PC-3 (cell line): ENCODE data around the gene CRIM1. TPM values are rescaled to one million over a fixed set of nuclear protein-coding genes. Genes with fewer than 3 reads are reported as not detected.

ENCODE experiments used
- ATAC-seq: fragments of 200-7000 bp; cut with Tn5 transposase; 2 replicates; pipeline ENCODE4 v1.9.1; 2020; ENCODE audit warnings: mild to moderate bottlenecking, moderate library complexity
- BruUV-seq: library from RNA; stranded (reverse); fragments of 400-500 nt; replicated peaks from 2 replicates; lab custom pipeline; 2021; lab: Mats Ljungman, UMichigan
- CTCF ChIA-PET: fragments of 300-600 bp; sonication (Branson Sonifier 250); formaldehyde crosslinking; loops from one replicate; lab custom pipeline; 2022; ENCODE audit warnings: antibody characterized with exemption; lab: Charles Lee
- POLR2A ChIA-PET: fragments of 300-600 bp; sonication (Branson Sonifier 250); formaldehyde crosslinking; loops from one replicate; lab custom pipeline; 2022; ENCODE audit warnings: antibody characterized with exemption; ENCODE audit not compliant: unreplicated experiment; lab: Charles Lee
- DNase-seq: peaks from one replicate; pipeline ENCODE4 v3.0.0-alpha.2; 2015
- H2AFZ ChIP-seq: fragments of 300-600 bp; sonication (generic); 2 replicates; pipeline ENCODE4 v1.6.0; 2016; ENCODE audit warnings: antibody characterized with exemption, low read length
- H3F3A ChIP-seq: fragments of 300-600 bp; sonication (generic); one replicate; pipeline ENCODE4 v1.6.0; 2017; ENCODE audit warnings: antibody characterized with exemption, low read length, control low read depth, mild to moderate bottlenecking; ENCODE audit not compliant: unreplicated experiment
- H3K27ac ChIP-seq: fragments of 300-600 bp; sonication (generic); 2 replicates; pipeline ENCODE4 v1.5.1; 2016; ENCODE audit warnings: mild to moderate bottlenecking, low read length
- H3K27me3 ChIP-seq: fragments of 300-600 bp; sonication (generic); 2 replicates; pipeline ENCODE4 v1.6.1; 2016; ENCODE audit warnings: low read length, mixed read lengths
- H3K36me3 ChIP-seq: fragments of 300-600 bp; sonication (generic); 2 replicates; pipeline ENCODE4 v1.6.1; 2016; ENCODE audit warnings: low read depth, mixed run types, low read length, mixed read lengths
- H3K4me1 ChIP-seq: fragments of 300-600 bp; sonication (generic); 2 replicates; pipeline ENCODE4 v1.5.1; 2016; ENCODE audit warnings: low read length; ENCODE audit not compliant: insufficient read depth
- H3K4me2 ChIP-seq: fragments of 300-600 bp; sonication (generic); 2 replicates; pipeline ENCODE4 v1.6.0; 2016; ENCODE audit warnings: low read length
- H3K4me3 ChIP-seq: fragments of 300-600 bp; sonication (generic); 2 replicates; pipeline ENCODE4 v1.5.1; 2016; ENCODE audit warnings: mild to moderate bottlenecking, low read length, mixed read lengths
- H3K79me2 ChIP-seq: fragments of 300-600 bp; sonication (generic); 2 replicates; pipeline ENCODE4 v1.6.1; 2017; ENCODE audit warnings: low read length, mixed read lengths
- H3K9ac ChIP-seq: fragments of 300-600 bp; sonication (generic); 2 replicates; pipeline ENCODE4 v1.6.0; 2016; ENCODE audit warnings: mild to moderate bottlenecking, low read length
- H3K9me2 ChIP-seq: fragments of 300-600 bp; sonication (generic); replicated peaks from 2 replicates; pipeline ENCODE4 v1.6.1; 2016; ENCODE audit warnings: mixed run types, low read length, mixed read lengths
- H3K9me3 ChIP-seq: fragments of 300-600 bp; sonication (generic); 2 replicates; pipeline ENCODE4 v1.6.1; 2016; ENCODE audit warnings: low read length, mixed read lengths
- H4K20me1 ChIP-seq: fragments of 300-600 bp; sonication (generic); 2 replicates; pipeline ENCODE4 v1.6.1; 2016; ENCODE audit warnings: low read length, mixed read lengths
- CTCF ChIP-seq: fragments of 300-600 bp; sonication (generic); conservative IDR thresholded peaks from 2 replicates; pipeline ENCODE4 v1.5.1; 2017; ENCODE audit warnings: antibody characterized with exemption, low read depth, mild to moderate bottlenecking, low read length
- EZH2 ChIP-seq: fragments of 300-600 bp; sonication (generic); IDR thresholded peaks from one replicate; pipeline ENCODE4 v1.6.1; 2017; ENCODE audit warnings: antibody characterized with exemption, mild to moderate bottlenecking, low read length; ENCODE audit not compliant: unreplicated experiment
- EZH2phosphoT487 ChIP-seq: fragments of 300-600 bp; sonication (generic); IDR thresholded peaks from 2 replicates; pipeline ENCODE4 v1.6.1; 2018; ENCODE audit warnings: mild to moderate bottlenecking, antibody characterized with exemption, low read length, borderline replicate concordance
- intact Hi-C: fragments of 100-400 bp; cut with micrococcal nuclease; formaldehyde crosslinking; loops from 2 replicates; pipeline ENCODE4 v1.9.0; 2023
- total RNA-seq: library from RNA; depleted of rRNA; stranded (reverse); fragments of >200 nt; gene quantifications from 2 replicates; pipeline ENCODE4 v1.2.3, GENCODE V29; 2014

CRIM1 gene
- total RNA-seq, 1 experiment from 2014 or later: 70.7 TPM

GRCh38 chr2:36421379-36421778 is 65.8 kb downstream of the CRIM1 start:
- DNase-seq: no peak
- ATAC-seq: no peak
- Histone ChIP-seq H2AFZ (no peak overlapping the region), H3K27me3 (no peaks in the 10 kb centered on the region), H3K79me2 (peaks cover 95% of the 10 kb centered on the region), H3K27ac (no peak overlapping the region), H3K36me3 (peaks cover 12% of the 10 kb centered on the region; the same call in 1 of the 2 replicates), H3K9me2 (no peaks in the 10 kb centered on the region), H3F3A (no peaks in the 10 kb centered on the region), H3K4me1 (no peaks in the 10 kb centered on the region), H3K9ac (no peak overlapping the region), H3K4me3 (no peak overlapping the region), H4K20me1 (0 out of 2 replicates have a peak, but pooled peaks cover 3% of the 10 kb centered on the region), H3K9me3 (no peaks in the 10 kb centered on the region), H3K4me2 (no peak overlapping the region)
- intact Hi-C loops: no loop called here
- ChIA-PET CTCF (no interaction called here), POLR2A (no interaction called here)
- TF ChIP-seq EZH2 (no peak), CTCF (no peak), EZH2phosphoT487 (no peak)
- no TSS peak for BruUV-seq

GRCh38 chr2:36423172-36423571 is 67.6 kb downstream of the CRIM1 start:
- ChIA-PET POLR2A (no interaction called here), CTCF (no interaction called here)
- Histone ChIP-seq H3K9ac (no peak overlapping the region), H3K4me2 (no peak overlapping the region), H3K27ac (no peak overlapping the region), H3K79me2 (peaks cover 89% of the 10 kb centered on the region), H3K27me3 (no peaks in the 10 kb centered on the region), H3K4me1 (peaks cover 3% of the 10 kb centered on the region; the same call in 1 of the 2 replicates), H3K36me3 (peaks cover 12% of the 10 kb centered on the region; the same call in 1 of the 2 replicates), H2AFZ (no peak overlapping the region), H4K20me1 (0 out of 2 replicates have a peak, but pooled peaks cover 10% of the 10 kb centered on the region), H3K4me3 (no peak overlapping the region), H3K9me3 (no peaks in the 10 kb centered on the region), H3F3A (no peaks in the 10 kb centered on the region), H3K9me2 (no peaks in the 10 kb centered on the region)
- intact Hi-C loops: no loop called here
- ATAC-seq (no peak), DNase-seq (no peak)
- no TSS peak for BruUV-seq
- TF ChIP-seq CTCF: no peak
- TF ChIP-seq EZH2: no peak

GRCh38 chr2:36423619-36424120 is 68.1 kb downstream of the CRIM1 start:
- Histone ChIP-seq H3K36me3 (peaks cover 12% of the 10 kb centered on the region; the same call in 1 of the 2 replicates), H3K9ac (no peak overlapping the region), H3K4me1 (peaks cover 5% of the 10 kb centered on the region; the same call in 1 of the 2 replicates), H3K27me3 (no peaks in the 10 kb centered on the region), H3K9me3 (no peaks in the 10 kb centered on the region), H4K20me1 (0 out of 2 replicates have a peak, but pooled peaks cover 12% of the 10 kb centered on the region), H3K4me3 (no peak overlapping the region), H3K4me2 (no peak overlapping the region), H2AFZ (no peak overlapping the region), H3K27ac (no peak overlapping the region), H3K79me2 (peaks cover 89% of the 10 kb centered on the region), H3F3A (no peaks in the 10 kb centered on the region), H3K9me2 (no peaks in the 10 kb centered on the region)
- POLR2A ChIA-PET: no interaction called here
- no peak for TF ChIP-seq CTCF
- TF ChIP-seq EZH2: no peak
- TF ChIP-seq EZH2phosphoT487: no peak
- ATAC-seq (no peak), DNase-seq (no peak)
- no TSS peak for BruUV-seq
- intact Hi-C loops: no loop called here
- CTCF ChIA-PET: no interaction called here
